HCT116 (cell line): ENCODE measurements around the gene PTX4. TPM values are rescaled to one million over a fixed set of nuclear protein-coding genes. Genes with fewer than 3 reads are reported as not detected.

Experiments used
- ATAC-seq: fragments of 200-7000 bp; cut with Tn5 transposase; 2 replicates; pipeline ENCODE4 v1.9.1; 2020; ENCODE audit warnings: mild to moderate bottlenecking, moderate library complexity
- BruUV-seq: library from RNA; stranded (reverse); fragments of 400-500 nt; replicated peaks from 2 replicates; lab custom pipeline; 2021; lab: Mats Ljungman, UMichigan
- CTCF ChIA-PET: fragments of 300-600 bp; sonication (Branson Sonifier 250); formaldehyde crosslinking; loops from one replicate; lab custom pipeline; 2021; ENCODE audit warnings: antibody characterized with exemption; lab: Charles Lee
- POLR2A ChIA-PET: fragments of 300-600, 350-600 bp; sonication (Branson Sonifier 250); formaldehyde crosslinking; loops from one replicate; lab custom pipeline; 2021; ENCODE audit warnings: antibody characterized with exemption; lab: Charles Lee
- RAD21 ChIA-PET, 2 experiments: fragments of 300-600 bp; sonication (Branson Sonifier 250); formaldehyde crosslinking; loops; one replicate each; lab custom pipeline; 2023; ENCODE audit warnings: low total read pairs in 2 of 2; ENCODE audit not compliant: uncharacterized antibody in 2 of 2, unreplicated experiment in 2 of 2, low non-redundant PET in 1 of 2; lab: Charles Lee
- DNase-seq: peaks from one replicate; pipeline ENCODE4 v3.0.0-alpha.2; 2010; ENCODE audit warnings: low read depth, low spot score
- H2AFZ ChIP-seq: fragments of 200-600 bp; shearing (Covaris generic), sonication (generic); 2 replicates; pipeline ENCODE4 v1.6.1; 2017; ENCODE audit warnings: low read depth, mixed run types, mixed read lengths, antibody characterized with exemption, low read length; ENCODE audit not compliant: poor library complexity, severe bottlenecking
- H3K27ac ChIP-seq: 2 replicates; pipeline ENCODE4 v1.5.1; 2012; ENCODE audit warnings: low read depth, low read length
- H3K27me3 ChIP-seq: fragments of 200-600 bp; sonication (generic); 2 replicates; pipeline ENCODE4 v1.6.1; 2016; ENCODE audit warnings: mixed run types, low read length, mixed read lengths; ENCODE audit not compliant: insufficient read depth
- H3K36me3 ChIP-seq, 2 experiments: fragments of 200-500 bp in 1 of 2; fragments of 200-600 bp in 1 of 2; sonication (Bioruptor generic) in 1 of 2; sonication (generic) in 1 of 2; 2 replicates each; pipeline versions ENCODE4 v1.5.1 to v1.6.1; 2014 to 2016; ENCODE audit warnings: low read length in 2 of 2, inconsistent platforms in 1 of 2, mixed read lengths in 1 of 2, mixed run types in 1 of 2; ENCODE audit not compliant: insufficient read depth in 2 of 2, control insufficient read depth in 1 of 2
- H3K4me1 ChIP-seq, 2 experiments: fragments of 200-600 bp in 1 of 2; sonication (generic) in 1 of 2; 2 replicates each; pipeline versions ENCODE4 v1.5.1 to v1.6.1; 2012 to 2017; ENCODE audit warnings: low read length in 2 of 2, inconsistent platforms in 1 of 2, mild to moderate bottlenecking in 1 of 2, mixed read lengths in 1 of 2, mixed run types in 1 of 2, moderate library complexity in 1 of 2; ENCODE audit not compliant: insufficient read depth in 2 of 2, control insufficient read depth in 1 of 2
- H3K4me2 ChIP-seq: fragments of 200-600 bp; sonication (generic); 2 replicates; pipeline ENCODE4 v1.6.1; 2017; ENCODE audit warnings: mixed run types, low read length, mixed read lengths
- H3K4me3 ChIP-seq, 2 experiments: fragments of 200-600 bp in 1 of 2; sonication (generic) in 1 of 2; replicated peaks in 1 of 2; 2 replicates each; pipeline ENCODE4 v1.5.1; 2011 to 2016; ENCODE audit warnings: low read length in 2 of 2, control low read depth in 1 of 2, low read depth in 1 of 2, mild to moderate bottlenecking in 1 of 2, mixed read lengths in 1 of 2, mixed run types in 1 of 2
- H3K79me2 ChIP-seq: fragments of 200-600 bp; sonication (generic); 2 replicates; pipeline ENCODE4 v1.6.1; 2017; ENCODE audit warnings: mild to moderate bottlenecking, mixed run types, low read length, moderate library complexity, mixed read lengths; ENCODE audit not compliant: insufficient read depth
- H3K9ac ChIP-seq: fragments of 200-600 bp; sonication (generic); 2 replicates; pipeline ENCODE4 v1.6.1; 2016; ENCODE audit warnings: low read length, mixed read lengths
- H3K9me2 ChIP-seq: fragments of 200-600 bp; sonication (generic), shearing (Covaris generic); 2 replicates; pipeline ENCODE4 v1.6.1; 2017; ENCODE audit warnings: mixed run types, mild to moderate bottlenecking, moderate library complexity; ENCODE audit not compliant: insufficient read depth
- H3K9me3 ChIP-seq, 2 experiments: fragments of 200-500 bp in 1 of 2; fragments of 200-600 bp in 1 of 2; sonication (Bioruptor generic) in 1 of 2; sonication (generic) in 1 of 2; 2 replicates each; pipeline ENCODE4 v1.6.1; 2014 to 2017; ENCODE audit warnings: low read length in 2 of 2, mixed read lengths in 2 of 2, inconsistent platforms in 1 of 2, low read depth in 1 of 2, mild to moderate bottlenecking in 1 of 2, mixed run types in 1 of 2, moderate library complexity in 1 of 2; ENCODE audit not compliant: control insufficient read depth in 1 of 2, insufficient read depth in 1 of 2
- H4K20me1 ChIP-seq: fragments of 200-600 bp; sonication (generic), shearing (Covaris generic); 2 replicates; pipeline ENCODE4 v1.6.1; 2017; ENCODE audit warnings: mixed run types, mild to moderate bottlenecking, moderate library complexity; ENCODE audit not compliant: insufficient read depth
- CBX3 ChIP-seq: IDR thresholded peaks from 2 replicates; pipeline ENCODE4 v1.6.1; 2012; ENCODE audit warnings: low read depth
- CEBPB ChIP-seq: IDR thresholded peaks from 2 replicates; pipeline ENCODE4 v1.6.1; 2012; ENCODE audit warnings: low read depth
- ELF1 ChIP-seq: IDR thresholded peaks from 2 replicates; pipeline ENCODE4 v1.6.1; 2012; ENCODE audit warnings: low read depth, borderline replicate concordance
- EZH2 ChIP-seq: fragments of 200-600 bp; sonication (generic); IDR thresholded peaks from 2 replicates; pipeline ENCODE4 v1.6.1; 2017; ENCODE audit warnings: antibody characterized with exemption, mixed run types
- EZH2phosphoT487 ChIP-seq: fragments of 200-600 bp; IDR thresholded peaks from 2 replicates; pipeline ENCODE4 v1.6.1; 2018; ENCODE audit warnings: antibody characterized with exemption, borderline replicate concordance
- FOSL1 ChIP-seq: IDR thresholded peaks from 2 replicates; pipeline ENCODE4 v1.6.1; 2012; ENCODE audit warnings: low read depth
- JUND ChIP-seq: IDR thresholded peaks from 2 replicates; pipeline ENCODE4 v1.6.1; 2012
- POLR2AphosphoS5 ChIP-seq: IDR thresholded peaks from 2 replicates; pipeline ENCODE4 v1.6.1; 2011; ENCODE audit warnings: mild to moderate bottlenecking, low read depth, low read length, moderate library complexity
- RAD21 ChIP-seq: IDR thresholded peaks from 2 replicates; pipeline ENCODE4 v1.6.1; 2012; ENCODE audit warnings: low read depth, mild to moderate bottlenecking
- SIN3A ChIP-seq: IDR thresholded peaks from 2 replicates; pipeline ENCODE4 v1.6.1; 2012; ENCODE audit warnings: low read depth
- SP1 ChIP-seq: IDR thresholded peaks from 2 replicates; pipeline ENCODE4 v1.6.1; 2012; ENCODE audit warnings: low read depth
- SRF ChIP-seq: IDR thresholded peaks from 2 replicates; pipeline ENCODE4 v1.6.1; 2012; ENCODE audit warnings: low read depth
- YY1 ChIP-seq: IDR thresholded peaks from 2 replicates; pipeline ENCODE4 v1.6.1; 2011; ENCODE audit warnings: low read length, low read depth, moderate library complexity, mild to moderate bottlenecking; ENCODE audit not compliant: insufficient replicate concordance; ENCODE audit errors: extremely low read depth
- ZNF274 ChIP-seq: fragments of 200-500 bp; sonication (Bioruptor generic); IDR thresholded peaks from 2 replicates; pipeline ENCODE4 v1.6.1; 2014; ENCODE audit warnings: mild to moderate bottlenecking, low read depth, low read length, inconsistent platforms
- intact Hi-C: fragments of 100-400 bp; cut with micrococcal nuclease; formaldehyde crosslinking; loops from 2 replicates; pipeline ENCODE4 v1.10.0; 2022
- total RNA-seq: library from RNA; stranded (reverse); gene quantifications from one replicate; pipeline ENCODE4 v1.2.1, GENCODE V29; 2021; ENCODE audit not compliant: unreplicated experiment
- TF ChIP-seq, protein P1 (sequence below), 3 experiments: fragments of 200-600 bp in 1 of 3; sonication (generic) in 1 of 3; IDR thresholded peaks in 2 of 3; conservative IDR thresholded peaks in 1 of 3; 2 replicates each; pipeline ENCODE4 v1.5.1; 2012 to 2017; ENCODE audit warnings: low read depth in 2 of 3, low read length in 2 of 3, antibody characterized with exemption in 1 of 3, borderline replicate concordance in 1 of 3, control low read depth in 1 of 3, mild to moderate bottlenecking in 1 of 3, mixed read lengths in 1 of 3, mixed run types in 1 of 3, moderate library complexity in 1 of 3; ENCODE audit not compliant: insufficient read depth in 1 of 3
- TF ChIP-seq, protein P2 (sequence below): IDR thresholded peaks from 2 replicates; pipeline ENCODE4 v1.6.1; 2012
- TF ChIP-seq, protein P3 (sequence below): IDR thresholded peaks from 2 replicates; pipeline ENCODE4 v1.6.1; 2012; ENCODE audit warnings: low read depth
- TF ChIP-seq, protein P4 (sequence below): IDR thresholded peaks from 2 replicates; pipeline ENCODE4 v1.6.1; 2012

PTX4 gene
- total RNA-seq, 1 experiment from 2014 or later, result not detected

DNA sequence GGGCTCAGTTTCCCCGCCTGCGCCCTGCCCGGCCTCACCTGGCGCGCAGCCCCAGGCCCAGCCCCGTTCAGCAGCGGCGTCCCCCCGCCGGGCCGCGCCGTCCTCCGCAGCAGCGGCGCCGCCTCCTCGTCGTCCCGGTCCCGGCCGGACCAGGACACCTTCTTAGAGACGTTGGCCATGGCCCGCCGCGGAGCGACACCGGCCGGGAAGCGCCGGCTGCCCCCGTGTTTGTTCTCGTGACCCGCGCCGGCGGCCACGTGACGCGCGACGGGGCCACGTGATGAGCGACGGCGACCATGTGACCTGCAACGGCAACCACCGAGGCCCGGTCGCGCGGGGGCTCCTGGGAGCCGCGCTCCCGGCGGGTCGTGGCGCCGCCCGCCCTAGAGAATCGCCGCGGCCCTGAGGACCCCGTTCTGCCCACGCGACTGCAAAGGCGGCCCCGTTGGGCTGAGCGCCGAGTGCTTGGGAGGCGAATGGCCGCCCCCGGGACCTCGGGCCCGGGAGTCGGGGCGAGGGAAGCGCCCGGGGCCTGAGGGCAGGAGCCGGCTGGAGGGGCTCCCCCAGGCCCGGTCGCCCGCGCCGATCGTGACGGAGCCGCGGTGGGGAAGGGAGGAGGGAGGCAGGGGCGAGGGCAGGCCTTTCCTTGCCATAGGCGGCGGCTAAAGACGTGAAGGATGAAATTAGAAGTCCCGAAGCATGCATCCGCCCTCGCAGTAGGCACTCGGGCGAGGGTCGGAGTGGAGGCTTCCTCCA lies 13.8 kb downstream of the PTX4 start, which contains the start of gene CLCN7 (continued):
- TF ChIP-seq, protein P1, sequence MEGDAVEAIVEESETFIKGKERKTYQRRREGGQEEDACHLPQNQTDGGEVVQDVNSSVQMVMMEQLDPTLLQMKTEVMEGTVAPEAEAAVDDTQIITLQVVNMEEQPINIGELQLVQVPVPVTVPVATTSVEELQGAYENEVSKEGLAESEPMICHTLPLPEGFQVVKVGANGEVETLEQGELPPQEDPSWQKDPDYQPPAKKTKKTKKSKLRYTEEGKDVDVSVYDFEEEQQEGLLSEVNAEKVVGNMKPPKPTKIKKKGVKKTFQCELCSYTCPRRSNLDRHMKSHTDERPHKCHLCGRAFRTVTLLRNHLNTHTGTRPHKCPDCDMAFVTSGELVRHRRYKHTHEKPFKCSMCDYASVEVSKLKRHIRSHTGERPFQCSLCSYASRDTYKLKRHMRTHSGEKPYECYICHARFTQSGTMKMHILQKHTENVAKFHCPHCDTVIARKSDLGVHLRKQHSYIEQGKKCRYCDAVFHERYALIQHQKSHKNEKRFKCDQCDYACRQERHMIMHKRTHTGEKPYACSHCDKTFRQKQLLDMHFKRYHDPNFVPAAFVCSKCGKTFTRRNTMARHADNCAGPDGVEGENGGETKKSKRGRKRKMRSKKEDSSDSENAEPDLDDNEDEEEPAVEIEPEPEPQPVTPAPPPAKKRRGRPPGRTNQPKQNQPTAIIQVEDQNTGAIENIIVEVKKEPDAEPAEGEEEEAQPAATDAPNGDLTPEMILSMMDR (IDR thresholded peaks at IDR 0.05 in 2 of 3, conservative IDR thresholded peaks at IDR 0.05 in 1 of 3; ENCODE audit: borderline replicate concordance in 1 of 3, insufficient read depth in 1 of 3, low read depth in 2 of 3, low read length in 2 of 3), result no peak
- peak; percentile 99 for TF ChIP-seq SIN3A
- TF ChIP-seq, protein P2, sequence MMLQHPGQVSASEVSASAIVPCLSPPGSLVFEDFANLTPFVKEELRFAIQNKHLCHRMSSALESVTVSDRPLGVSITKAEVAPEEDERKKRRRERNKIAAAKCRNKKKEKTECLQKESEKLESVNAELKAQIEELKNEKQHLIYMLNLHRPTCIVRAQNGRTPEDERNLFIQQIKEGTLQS, result no peak

DNA sequence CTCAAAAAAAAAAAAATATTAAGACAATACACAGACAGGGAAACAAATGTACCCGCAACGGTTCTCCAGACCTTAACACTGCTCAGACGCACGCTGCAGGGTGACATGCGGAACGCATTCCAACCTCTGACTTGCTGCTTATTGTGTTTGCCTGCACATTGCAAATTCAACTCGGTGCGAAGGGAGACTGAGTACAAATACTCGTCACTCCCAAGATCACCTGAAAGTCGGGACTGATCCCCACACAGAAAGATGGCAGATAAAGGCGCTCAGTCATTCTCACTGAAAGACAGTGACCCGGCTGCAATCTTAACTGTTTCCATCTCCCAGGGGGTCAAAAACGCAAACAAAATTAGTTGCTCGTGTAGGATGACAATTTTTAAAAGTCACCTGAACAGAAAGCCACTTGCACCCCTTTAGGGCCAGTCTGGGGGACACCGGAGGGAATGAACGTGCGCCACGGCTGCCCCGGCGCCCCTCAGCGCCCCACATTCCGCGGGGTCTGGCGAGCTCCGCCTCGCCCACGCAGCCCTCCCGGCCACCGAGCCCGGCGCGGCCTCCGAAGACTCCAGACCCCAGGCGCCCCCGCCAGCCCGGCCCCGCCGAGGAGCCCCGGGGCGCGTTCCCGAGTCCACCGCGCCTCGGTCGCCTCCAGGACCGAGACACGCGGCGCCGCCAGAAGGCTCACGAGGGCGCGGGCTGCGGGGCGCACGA lies 14.5 kb downstream of the PTX4 start:
- H3K4me1 ChIP-seq, result peaks cover 17 to 36% of the 10 kb centered on the region in 2 experiments; a peak in 3 of 4 replicates
- peaks cover 39% of the 10 kb centered on the region for H3K79me2 ChIP-seq
- intact Hi-C loops, result no loop called here
- H3K27me3 ChIP-seq, result no peaks in the 10 kb centered on the region
- peak overlapping the region; percentile 80 for H3K9ac ChIP-seq
- ChIA-PET CTCF (no interaction called here), RAD21 (no interaction called here), POLR2A (no interaction called here)
- peak overlapping the region; percentile 76 to 78 for H3K4me3 ChIP-seq
- TSS peak; percentile 65 for BruUV-seq
- no peaks in the 10 kb centered on the region for H3K9me3 ChIP-seq
- H3K27ac ChIP-seq, result peak overlapping the region; percentile 95; the same call in 1 of the 2 replicates
- no peaks in the 10 kb centered on the region for H3K36me3 ChIP-seq
- H3K9me2 ChIP-seq, result no peaks in the 10 kb centered on the region
- DNase-seq (no peak), ATAC-seq (no peak)
- no peaks in the 10 kb centered on the region for H4K20me1 ChIP-seq
- no peak overlapping the region for H2AFZ ChIP-seq
- peak overlapping the region; percentile 97 for H3K4me2 ChIP-seq
- TF ChIP-seq CBX3, result no peak
- TF ChIP-seq SP1, result no peak
- TF ChIP-seq SRF, result no peak
- TF ChIP-seq ZNF274, result no peak
- TF ChIP-seq SIN3A, result no peak
- TF ChIP-seq ELF1, result no peak
- no peak for TF ChIP-seq EZH2phosphoT487
- TF ChIP-seq EZH2, result no peak
- TF ChIP-seq, protein P3, sequence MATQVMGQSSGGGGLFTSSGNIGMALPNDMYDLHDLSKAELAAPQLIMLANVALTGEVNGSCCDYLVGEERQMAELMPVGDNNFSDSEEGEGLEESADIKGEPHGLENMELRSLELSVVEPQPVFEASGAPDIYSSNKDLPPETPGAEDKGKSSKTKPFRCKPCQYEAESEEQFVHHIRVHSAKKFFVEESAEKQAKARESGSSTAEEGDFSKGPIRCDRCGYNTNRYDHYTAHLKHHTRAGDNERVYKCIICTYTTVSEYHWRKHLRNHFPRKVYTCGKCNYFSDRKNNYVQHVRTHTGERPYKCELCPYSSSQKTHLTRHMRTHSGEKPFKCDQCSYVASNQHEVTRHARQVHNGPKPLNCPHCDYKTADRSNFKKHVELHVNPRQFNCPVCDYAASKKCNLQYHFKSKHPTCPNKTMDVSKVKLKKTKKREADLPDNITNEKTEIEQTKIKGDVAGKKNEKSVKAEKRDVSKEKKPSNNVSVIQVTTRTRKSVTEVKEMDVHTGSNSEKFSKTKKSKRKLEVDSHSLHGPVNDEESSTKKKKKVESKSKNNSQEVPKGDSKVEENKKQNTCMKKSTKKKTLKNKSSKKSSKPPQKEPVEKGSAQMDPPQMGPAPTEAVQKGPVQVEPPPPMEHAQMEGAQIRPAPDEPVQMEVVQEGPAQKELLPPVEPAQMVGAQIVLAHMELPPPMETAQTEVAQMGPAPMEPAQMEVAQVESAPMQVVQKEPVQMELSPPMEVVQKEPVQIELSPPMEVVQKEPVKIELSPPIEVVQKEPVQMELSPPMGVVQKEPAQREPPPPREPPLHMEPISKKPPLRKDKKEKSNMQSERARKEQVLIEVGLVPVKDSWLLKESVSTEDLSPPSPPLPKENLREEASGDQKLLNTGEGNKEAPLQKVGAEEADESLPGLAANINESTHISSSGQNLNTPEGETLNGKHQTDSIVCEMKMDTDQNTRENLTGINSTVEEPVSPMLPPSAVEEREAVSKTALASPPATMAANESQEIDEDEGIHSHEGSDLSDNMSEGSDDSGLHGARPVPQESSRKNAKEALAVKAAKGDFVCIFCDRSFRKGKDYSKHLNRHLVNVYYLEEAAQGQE, result no peak
- TF ChIP-seq CEBPB, result no peak
- TF ChIP-seq POLR2AphosphoS5, result no peak
- no peak for TF ChIP-seq RAD21
- TF ChIP-seq, protein P4, sequence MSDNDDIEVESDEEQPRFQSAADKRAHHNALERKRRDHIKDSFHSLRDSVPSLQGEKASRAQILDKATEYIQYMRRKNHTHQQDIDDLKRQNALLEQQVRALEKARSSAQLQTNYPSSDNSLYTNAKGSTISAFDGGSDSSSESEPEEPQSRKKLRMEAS, result no peak
- TF ChIP-seq FOSL1, result no peak
- no peak for TF ChIP-seq YY1
- TF ChIP-seq, protein P2, result no peak
- no peak for TF ChIP-seq JUND
